Measurements from ENCODE around the gene KRTAP19-8.

The KRTAP19-8 gene, protein sequence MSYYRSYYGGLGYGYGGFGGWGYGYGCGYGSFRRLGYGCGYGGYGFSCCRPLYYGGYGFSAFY

DNA sequence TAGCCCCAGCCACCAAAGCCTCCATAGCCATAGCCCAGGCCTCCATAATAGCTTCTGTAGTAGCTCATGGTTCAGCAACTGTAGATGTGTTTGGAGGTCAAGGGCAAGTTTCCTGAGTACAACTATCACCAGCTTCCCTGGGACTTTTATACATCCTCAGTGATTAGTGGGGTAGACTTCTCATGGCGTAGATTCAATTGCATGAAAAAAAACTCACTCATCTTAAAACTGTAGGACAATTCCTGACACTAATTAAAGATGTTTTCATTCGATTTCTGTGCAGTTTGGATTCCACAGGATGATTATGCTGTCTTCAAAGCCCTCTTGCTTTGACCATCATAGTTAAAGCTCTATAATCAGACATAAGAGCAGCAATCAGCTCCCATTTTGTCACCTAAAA is at the start of gene KRTAP19-8:
Gene KRTAP19-8 (minus strand): TSS at position 101 of the 400 bp plus-strand sequence. CDS start 33 bp downstream, at position 68.
- no peak for ATAC-seq (ENCODE audit: low read depth)

DNA sequence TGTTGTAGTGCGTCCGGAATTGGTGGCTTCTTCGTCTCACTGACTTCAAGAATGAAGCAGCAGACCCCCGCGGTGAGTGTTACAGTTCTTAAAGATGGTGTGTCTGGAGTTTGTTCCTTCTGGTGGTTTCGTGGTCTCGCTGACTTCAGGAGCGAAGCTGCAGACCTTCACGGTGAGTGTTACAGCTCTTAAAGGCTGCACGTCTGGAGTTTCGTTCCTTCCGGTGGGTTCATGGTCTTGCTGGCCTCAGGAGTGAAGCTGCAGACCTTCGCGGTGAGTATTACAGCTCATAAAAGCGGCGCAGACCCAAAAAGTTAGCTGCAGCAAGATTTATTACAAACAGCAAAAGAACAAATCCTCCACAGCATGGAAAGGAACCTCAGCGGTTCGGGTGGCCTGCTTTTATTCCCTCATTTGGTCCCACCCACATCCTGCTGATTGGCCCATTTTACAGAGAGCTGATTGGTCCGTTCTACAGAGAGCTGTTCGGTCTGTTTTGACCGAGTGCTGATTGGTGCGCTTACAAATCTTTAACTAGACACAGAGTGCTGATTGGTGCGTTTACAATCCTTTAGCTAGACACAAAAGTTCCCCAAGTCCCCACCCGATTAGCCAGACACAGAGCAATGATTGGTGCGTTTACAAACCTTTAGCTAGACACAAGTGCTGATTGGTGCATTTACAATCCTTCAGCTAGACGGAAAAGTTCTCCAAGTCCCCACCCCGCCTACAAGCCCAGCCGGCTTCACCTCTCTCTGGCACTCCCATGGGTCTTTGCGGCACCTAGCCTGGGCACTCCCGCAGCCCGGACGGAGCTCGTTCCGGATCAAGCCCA is 49.6 kb upstream of the KRTAP19-8 start:
- no peak for ATAC-seq (ENCODE audit: low read depth)
- TF ChIP-seq, protein P1, sequence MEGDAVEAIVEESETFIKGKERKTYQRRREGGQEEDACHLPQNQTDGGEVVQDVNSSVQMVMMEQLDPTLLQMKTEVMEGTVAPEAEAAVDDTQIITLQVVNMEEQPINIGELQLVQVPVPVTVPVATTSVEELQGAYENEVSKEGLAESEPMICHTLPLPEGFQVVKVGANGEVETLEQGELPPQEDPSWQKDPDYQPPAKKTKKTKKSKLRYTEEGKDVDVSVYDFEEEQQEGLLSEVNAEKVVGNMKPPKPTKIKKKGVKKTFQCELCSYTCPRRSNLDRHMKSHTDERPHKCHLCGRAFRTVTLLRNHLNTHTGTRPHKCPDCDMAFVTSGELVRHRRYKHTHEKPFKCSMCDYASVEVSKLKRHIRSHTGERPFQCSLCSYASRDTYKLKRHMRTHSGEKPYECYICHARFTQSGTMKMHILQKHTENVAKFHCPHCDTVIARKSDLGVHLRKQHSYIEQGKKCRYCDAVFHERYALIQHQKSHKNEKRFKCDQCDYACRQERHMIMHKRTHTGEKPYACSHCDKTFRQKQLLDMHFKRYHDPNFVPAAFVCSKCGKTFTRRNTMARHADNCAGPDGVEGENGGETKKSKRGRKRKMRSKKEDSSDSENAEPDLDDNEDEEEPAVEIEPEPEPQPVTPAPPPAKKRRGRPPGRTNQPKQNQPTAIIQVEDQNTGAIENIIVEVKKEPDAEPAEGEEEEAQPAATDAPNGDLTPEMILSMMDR (IDR thresholded peaks at IDR 0.05; ENCODE audit: poor library complexity, severe bottlenecking) = no peak
- DNase-seq (ENCODE audit: low spot score) = no peak
- Histone ChIP-seq H3K4me3 (ENCODE audit: severe bottlenecking) (no peak overlapping the region), H3K36me3 (ENCODE audit: low read depth) (no peaks in the 10 kb centered on the region), H3K9me3 (ENCODE audit: severe bottlenecking) (no peaks in the 10 kb centered on the region), H3K4me1 (ENCODE audit: insufficient read depth, poor library complexity, severe bottlenecking) (no peaks in the 10 kb centered on the region), H3K27ac (ENCODE audit: poor library complexity, severe bottlenecking) (no peak overlapping the region), H3K27me3 (ENCODE audit: insufficient read depth, poor library complexity, severe bottlenecking) (no peaks in the 10 kb centered on the region)

More for the DNA sequence above, at the start of gene KRTAP19-8:
- TF ChIP-seq, protein P1 (IDR thresholded peaks at IDR 0.05; ENCODE audit: poor library complexity, severe bottlenecking) = no peak
- Histone ChIP-seq H3K4me3 (ENCODE audit: severe bottlenecking) (no peak within 1 kb of the TSS), H3K36me3 (ENCODE audit: low read depth) (no peaks in the 10 kb centered on the region), H3K27ac (ENCODE audit: poor library complexity, severe bottlenecking) (no peak within 1 kb of the TSS), H3K27me3 (ENCODE audit: insufficient read depth, poor library complexity, severe bottlenecking) (peaks cover 6% of the 10 kb centered on the region), H3K9me3 (ENCODE audit: severe bottlenecking) (no peaks in the 10 kb centered on the region), H3K4me1 (ENCODE audit: insufficient read depth, poor library complexity, severe bottlenecking) (no peaks in the 10 kb centered on the region)
- DNase-seq (ENCODE audit: low spot score) = no peak

DNA sequence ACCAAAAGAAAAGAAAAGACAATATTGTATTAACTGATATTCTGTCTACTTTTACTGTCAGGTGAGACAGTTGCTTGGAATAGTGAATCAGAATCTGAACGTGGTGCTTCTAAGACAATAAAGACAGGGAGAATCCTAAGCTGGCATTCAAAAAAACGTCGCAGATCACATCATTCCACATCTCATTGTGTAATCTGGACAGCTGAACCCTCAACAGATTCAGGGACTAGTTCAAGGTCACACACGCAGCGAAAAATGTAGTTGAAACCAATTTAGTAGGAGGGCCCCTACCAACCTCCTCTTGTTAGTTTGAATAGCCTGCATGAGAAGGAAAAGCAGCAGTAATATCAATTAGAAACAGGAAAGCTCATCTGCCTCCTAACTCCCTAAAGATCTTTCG is 46.4 kb upstream of the KRTAP19-8 start:
- TF ChIP-seq, protein P1 (IDR thresholded peaks at IDR 0.05; ENCODE audit: poor library complexity, severe bottlenecking) = no peak
- H3K9me3 ChIP-seq (ENCODE audit: severe bottlenecking) = no peaks in the 10 kb centered on the region
- DNase-seq (ENCODE audit: low spot score) (no peak), ATAC-seq (ENCODE audit: low read depth) (no peak)
- no peak overlapping the region for H3K4me3 ChIP-seq (ENCODE audit: severe bottlenecking)
- no peaks in the 10 kb centered on the region for H3K36me3 ChIP-seq (ENCODE audit: low read depth)
- H3K4me1 ChIP-seq (ENCODE audit: insufficient read depth, poor library complexity, severe bottlenecking) = no peaks in the 10 kb centered on the region
- H3K27ac ChIP-seq (ENCODE audit: poor library complexity, severe bottlenecking) = no peak overlapping the region
- no peaks in the 10 kb centered on the region for H3K27me3 ChIP-seq (ENCODE audit: insufficient read depth, poor library complexity, severe bottlenecking)

DNA sequence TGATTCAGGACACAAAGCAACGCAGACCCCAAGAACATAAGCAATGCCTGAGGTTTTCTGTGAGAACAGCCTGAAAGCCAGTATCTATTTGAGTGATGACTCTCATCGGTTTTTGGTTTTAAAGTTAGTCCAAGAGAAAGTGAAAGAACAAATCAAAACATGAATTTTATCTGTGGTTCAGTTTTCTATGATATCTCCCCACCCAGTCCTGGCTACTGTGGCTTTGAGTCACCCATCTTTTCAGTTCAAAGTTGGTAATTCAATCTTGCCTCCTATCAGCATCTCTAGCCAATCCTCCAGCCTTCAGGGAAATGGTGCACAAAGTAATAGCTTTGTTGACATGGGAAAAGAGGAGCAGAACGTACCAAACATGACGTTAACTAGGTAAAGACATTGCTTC is 40.5 kb upstream of the KRTAP19-8 start:
- Histone ChIP-seq H3K4me1 (ENCODE audit: insufficient read depth, poor library complexity, severe bottlenecking) (no peaks in the 10 kb centered on the region), H3K27ac (ENCODE audit: poor library complexity, severe bottlenecking) (no peak overlapping the region), H3K9me3 (ENCODE audit: severe bottlenecking) (no peaks in the 10 kb centered on the region), H3K36me3 (ENCODE audit: low read depth) (no peaks in the 10 kb centered on the region), H3K4me3 (ENCODE audit: severe bottlenecking) (no peak overlapping the region), H3K27me3 (ENCODE audit: insufficient read depth, poor library complexity, severe bottlenecking) (no peaks in the 10 kb centered on the region)
- no peak for DNase-seq (ENCODE audit: low spot score)
- TF ChIP-seq, protein P1 (IDR thresholded peaks at IDR 0.05; ENCODE audit: poor library complexity, severe bottlenecking) = no peak
- ATAC-seq (ENCODE audit: low read depth) = no peak

DNA sequence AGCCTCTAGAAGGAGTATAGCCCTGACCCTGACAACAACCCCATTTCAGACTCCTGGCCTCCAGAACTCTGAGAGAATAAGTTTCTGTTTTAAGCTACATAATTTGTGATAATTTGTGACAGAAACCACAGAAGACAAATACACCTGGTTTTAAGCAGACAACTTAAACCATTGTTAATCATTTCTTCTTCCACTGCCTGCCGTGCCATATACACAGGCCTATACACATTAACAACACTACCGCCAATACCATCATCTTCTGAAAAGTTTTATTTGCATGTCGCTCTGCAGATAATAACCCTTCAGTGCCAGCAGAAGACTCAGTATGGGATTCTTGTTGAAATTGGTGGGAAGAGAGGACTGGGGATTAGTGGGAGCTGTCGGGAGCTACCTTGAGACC is 39.9 kb upstream of the KRTAP19-8 start:
- Histone ChIP-seq H3K36me3 (ENCODE audit: low read depth) (no peaks in the 10 kb centered on the region), H3K9me3 (ENCODE audit: severe bottlenecking) (no peaks in the 10 kb centered on the region), H3K4me3 (ENCODE audit: severe bottlenecking) (no peak overlapping the region), H3K4me1 (ENCODE audit: insufficient read depth, poor library complexity, severe bottlenecking) (no peaks in the 10 kb centered on the region), H3K27me3 (ENCODE audit: insufficient read depth, poor library complexity, severe bottlenecking) (no peaks in the 10 kb centered on the region), H3K27ac (ENCODE audit: poor library complexity, severe bottlenecking) (no peak overlapping the region)
- no peak for ATAC-seq (ENCODE audit: low read depth)
- TF ChIP-seq, protein P1 (IDR thresholded peaks at IDR 0.05; ENCODE audit: poor library complexity, severe bottlenecking) = no peak
- DNase-seq (ENCODE audit: low spot score) = no peak

Data from RWPE2 (cell line).